ENCODE measurements around the gene GADD45GIP1.
"Not testable (repeated sequence)": the region's sequence is repeated elsewhere in the genome, so short reads cannot be mapped to it uniquely, and the experiment has no call there.

Gene GADD45GIP1

DNA sequence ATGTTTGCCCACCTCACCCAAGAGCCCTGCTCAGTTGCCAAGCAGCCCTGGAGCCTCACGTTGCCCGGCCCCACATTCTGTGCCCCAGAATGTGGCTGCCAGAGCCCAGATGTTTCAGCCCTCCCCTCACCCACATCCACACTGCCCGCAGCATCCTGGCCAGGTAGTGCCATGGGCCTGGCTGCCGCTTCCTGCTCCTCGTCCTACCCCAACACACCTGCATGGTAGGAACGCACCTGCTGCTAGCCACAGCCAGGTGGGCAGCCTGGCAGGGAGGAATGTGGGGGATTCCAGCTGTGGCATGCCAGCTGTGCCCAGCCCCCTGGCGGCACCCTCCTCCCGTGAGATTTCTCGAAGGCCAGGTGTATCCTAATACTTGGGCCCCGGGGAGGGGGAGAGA is 30.8 kb upstream of the GADD45GIP1 start:
- DNase-seq (ENCODE audit: low read depth): no peak

DNA sequence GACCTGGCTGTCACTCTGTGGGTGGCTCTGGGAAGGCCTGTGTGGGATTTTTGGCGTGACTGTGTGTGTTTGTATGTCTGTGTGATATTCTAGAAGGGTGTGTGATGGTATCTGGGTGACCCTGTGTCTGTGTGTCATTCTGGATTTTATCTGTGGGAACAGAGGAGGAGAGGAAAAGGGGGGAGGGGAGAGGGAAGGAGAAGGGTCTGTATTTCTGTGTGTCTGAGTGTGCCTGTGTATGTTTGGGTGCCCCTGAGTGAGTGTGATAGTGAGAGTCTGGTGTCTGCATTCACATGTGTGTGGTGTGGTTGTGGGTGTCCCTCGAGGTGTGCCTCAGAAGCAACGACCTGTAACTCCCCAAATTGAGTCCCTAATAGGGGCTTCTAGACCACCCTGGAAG is 30.2 kb upstream of the GADD45GIP1 start:
- DNase-seq (ENCODE audit: low read depth): no peak

DNA sequence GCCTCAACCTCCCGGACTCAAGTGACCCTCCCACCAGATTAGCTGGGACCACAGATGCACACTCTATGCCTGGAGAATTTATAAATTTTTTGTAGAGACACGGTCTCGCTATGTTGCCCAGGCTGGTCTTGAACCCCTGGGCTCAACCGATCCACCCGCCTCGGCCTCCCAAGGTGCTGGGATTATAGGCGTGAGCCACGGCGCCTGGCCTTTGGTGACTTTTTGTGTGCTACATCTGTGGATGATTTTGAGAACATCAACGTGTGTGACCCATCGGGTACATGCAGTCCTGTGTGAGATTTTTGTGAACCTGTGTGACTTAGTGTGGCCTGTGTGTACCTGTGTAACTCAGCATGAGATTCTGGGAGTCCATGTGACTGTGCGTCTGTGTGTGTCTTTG is 29.7 kb upstream of the GADD45GIP1 start:
- DNase-seq (ENCODE audit: low read depth): no peak

DNA sequence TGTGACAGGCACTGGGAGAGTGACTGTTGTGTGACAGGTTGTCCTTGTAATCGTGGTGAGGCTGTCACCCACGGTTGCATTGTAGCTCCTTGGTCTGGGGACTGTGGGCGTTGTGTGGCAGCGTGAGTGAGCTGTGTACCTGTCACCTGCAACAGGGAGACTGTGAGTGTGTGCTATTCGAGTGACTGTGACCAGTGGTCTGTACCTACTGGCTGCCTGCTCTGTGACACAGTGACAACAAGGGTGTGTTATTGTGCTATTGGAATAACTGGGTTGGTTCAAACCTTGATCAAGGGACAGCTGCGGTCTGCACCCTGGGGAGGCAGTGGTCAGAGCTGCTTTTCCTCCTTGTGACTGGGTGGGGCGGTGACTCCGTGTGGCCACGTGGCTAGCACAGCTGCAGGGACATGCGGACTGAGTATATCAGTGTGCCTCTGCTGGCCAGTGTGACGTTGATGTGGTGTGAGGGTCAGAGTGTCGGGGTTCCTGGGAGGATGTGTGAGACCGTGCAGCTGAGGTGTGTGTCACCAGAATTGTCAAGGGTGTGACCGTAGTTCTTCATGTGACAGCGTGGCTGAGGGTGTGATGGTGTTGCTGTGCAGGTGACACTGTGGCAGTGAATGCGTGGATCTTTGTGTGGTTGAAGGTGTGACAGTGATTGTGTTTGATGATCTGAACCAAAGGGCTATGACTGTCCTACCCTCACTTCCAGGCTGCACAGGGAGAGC is 28.2 kb upstream of the GADD45GIP1 start:
- no peak for DNase-seq (ENCODE audit: low read depth)

DNA sequence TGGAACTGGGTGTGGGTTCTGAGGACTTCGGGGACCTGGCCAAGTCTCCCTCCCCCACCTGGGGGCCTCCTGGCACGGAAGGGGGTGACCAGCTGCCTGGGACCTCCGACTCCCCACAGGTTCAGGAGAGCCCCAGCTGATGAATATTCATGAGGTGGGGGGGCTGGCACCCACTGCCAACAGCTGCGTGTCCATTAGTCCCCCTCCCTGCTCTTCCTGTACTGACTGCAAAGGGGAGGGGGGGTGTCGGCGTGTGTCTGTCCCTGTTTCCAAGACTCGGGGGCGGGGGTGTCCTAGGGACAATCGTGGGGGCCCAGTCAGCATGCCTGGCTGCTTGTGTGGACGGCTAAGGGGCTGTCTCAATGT is 27.6 kb upstream of the GADD45GIP1 start:
- no peak for DNase-seq (ENCODE audit: low read depth)

DNA sequence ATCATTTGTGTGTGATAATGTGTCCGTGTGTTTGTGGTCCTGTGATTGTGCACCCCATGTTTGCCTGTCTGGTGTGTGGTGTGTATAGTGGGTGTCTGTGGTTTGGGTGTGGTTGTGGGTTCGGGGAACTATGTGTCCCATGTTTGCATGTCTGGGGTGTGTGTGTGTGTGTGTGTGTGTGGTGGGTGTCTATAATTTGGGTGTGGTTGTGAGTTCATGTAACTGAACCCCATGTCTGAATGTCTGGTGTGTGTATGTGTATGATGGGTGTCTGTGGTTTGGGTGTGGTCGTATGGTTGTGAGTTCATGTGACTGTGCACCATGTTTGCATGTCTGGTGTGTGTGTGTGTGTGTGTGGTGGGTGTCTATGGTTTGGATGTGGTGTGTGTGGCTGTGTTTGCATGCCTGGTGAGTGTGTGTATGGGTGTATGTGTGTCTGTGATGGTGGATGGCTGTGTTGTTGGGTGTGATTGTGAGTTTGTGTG is 27.2 kb upstream of the GADD45GIP1 start:
- DNase-seq (ENCODE audit: low read depth): no peak

DNA sequence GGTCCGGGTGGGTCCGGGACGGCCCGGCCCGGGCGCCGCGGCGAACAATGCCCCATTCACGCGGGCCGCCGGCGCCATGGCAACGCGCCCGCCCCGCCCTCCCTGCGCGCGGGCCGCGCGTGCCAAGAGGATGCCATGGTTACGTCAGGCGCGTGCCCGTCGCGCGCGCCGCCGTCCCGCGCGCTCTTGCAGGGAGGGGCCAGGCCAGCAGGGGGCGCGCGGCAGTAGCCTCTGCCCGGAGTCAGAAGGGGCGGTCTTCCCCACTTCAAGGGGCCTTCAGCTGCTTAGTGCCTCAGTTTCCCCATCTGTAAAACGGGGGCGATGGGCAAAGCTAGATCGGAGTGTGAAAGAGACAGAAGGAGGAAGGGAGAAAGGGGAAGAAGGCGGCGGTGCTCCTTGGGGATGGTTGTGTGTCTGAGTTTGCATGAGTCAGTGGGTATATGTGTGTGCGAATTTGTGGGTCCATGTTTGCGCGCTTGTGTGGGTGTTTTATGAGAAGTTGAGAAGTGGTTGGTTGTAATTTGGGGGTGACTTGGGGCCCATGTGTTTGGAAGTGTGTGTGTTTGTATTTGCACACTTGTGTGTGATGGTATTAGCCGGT is 26.6 kb upstream of the GADD45GIP1 start:
- peak; percentile 57 for DNase-seq (ENCODE audit: low read depth)

DNA sequence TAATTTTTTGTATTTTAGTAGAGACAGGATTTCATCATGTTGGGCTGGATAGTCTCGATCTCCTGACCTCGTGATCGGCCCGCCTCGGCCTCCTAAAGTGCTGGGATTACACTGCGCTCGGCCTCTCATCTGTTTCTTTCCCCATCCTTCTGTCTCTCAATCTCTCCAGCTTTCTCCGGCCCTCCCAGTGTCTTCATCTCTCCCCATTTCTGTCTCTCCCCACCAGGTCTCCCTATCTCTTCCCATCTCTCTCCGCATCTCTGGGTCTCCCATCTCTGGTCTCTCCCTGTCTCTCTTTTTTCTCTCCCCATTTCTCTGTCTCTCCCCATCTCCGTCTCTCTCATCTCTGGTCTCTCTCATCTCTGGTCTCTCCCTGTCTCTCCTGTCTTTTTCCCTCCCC is 26.1 kb upstream of the GADD45GIP1 start:
- no peak for DNase-seq (ENCODE audit: low read depth)

DNA sequence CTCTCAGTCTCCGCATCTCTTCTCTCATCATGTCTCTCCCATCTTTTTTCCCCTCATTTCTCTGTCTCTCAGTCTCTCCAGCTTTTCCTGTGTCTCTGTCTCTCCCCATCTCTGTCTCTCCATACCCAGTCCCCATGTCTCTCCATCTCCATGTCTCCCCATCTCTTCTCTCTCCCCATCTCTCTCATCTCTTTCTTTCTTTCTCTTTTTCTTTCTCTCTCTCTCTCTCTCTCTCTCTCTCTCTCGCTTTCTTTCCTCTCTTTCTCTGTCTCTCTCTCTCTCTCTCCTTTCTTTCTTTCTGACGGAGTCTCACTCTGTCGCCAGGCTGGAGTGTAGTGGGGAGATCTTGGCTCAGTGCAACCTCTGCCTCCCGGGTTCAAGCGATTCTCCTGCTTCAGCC is 25.6 kb upstream of the GADD45GIP1 start:
- DNase-seq (ENCODE audit: low read depth): no peak

DNA sequence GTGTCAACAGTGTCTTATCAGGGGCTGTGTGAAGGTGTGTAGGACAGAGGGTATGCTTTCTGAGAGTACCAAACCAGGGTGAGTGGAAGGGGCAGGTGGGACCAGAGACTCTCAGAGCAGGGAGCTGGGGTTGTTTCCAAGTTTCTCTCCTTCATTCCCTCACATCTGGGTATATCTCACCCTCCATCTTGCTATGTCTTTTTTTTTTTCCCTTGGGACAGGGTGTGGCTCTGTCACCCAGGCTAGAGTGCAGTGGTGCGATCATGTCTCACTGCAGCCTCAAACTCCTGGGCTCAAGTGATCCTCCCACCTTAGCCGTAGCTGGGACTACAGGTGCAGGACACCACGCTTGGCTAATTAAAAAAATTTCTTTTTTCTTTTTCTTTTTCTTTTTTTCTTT is 23.0 kb upstream of the GADD45GIP1 start:
- no peak for DNase-seq (ENCODE audit: low read depth)

DNA sequence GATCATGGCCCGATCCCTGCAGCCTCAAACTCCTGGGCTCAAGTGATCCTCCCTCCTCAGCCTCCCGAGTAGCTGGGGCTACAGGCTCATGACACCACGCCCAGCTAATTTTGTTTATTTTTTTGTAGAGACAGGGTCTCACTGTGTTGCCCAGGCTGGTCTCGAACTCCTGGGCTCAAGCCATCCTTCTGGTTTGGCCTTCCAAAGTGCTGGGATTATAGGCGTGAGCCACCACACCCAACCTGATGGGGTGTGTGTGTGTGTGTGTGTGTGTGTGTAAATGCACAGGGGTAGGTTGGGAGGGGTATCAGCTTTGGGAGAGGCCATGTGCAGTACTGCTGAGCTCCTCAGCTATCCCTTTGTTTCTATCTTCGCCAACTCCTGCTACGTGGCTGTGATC is 19.1 kb upstream of the GADD45GIP1 start:
- DNase-seq (ENCODE audit: low read depth): not testable (repeated sequence)

DNA sequence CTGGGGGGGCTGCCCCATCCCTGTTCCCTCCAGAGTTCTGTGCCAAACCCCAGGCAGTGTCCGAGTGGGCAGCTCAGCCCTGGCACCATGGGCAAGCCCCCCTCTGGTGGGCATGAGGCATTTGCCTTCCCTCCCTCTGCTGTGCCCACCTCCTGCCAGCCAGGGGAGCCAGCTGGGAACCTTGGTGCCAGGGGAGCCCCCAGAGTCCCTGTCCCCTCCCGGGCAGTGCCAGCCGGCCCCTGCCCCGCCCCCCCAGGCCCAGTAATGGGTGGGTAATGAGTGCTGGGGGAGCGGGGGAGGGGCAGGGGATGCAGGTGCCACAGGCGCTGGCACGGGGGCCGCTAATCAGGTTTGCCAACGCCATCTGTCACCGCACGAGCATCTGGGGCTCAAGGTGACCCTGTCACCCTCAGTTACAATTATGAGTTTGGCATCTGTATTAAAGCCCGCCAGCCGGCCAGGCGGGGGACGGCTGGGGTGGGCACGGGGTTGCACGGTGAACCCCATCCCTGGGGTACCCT is 18.3 kb upstream of the GADD45GIP1 start:
- no peak for DNase-seq (ENCODE audit: low read depth)

DNA sequence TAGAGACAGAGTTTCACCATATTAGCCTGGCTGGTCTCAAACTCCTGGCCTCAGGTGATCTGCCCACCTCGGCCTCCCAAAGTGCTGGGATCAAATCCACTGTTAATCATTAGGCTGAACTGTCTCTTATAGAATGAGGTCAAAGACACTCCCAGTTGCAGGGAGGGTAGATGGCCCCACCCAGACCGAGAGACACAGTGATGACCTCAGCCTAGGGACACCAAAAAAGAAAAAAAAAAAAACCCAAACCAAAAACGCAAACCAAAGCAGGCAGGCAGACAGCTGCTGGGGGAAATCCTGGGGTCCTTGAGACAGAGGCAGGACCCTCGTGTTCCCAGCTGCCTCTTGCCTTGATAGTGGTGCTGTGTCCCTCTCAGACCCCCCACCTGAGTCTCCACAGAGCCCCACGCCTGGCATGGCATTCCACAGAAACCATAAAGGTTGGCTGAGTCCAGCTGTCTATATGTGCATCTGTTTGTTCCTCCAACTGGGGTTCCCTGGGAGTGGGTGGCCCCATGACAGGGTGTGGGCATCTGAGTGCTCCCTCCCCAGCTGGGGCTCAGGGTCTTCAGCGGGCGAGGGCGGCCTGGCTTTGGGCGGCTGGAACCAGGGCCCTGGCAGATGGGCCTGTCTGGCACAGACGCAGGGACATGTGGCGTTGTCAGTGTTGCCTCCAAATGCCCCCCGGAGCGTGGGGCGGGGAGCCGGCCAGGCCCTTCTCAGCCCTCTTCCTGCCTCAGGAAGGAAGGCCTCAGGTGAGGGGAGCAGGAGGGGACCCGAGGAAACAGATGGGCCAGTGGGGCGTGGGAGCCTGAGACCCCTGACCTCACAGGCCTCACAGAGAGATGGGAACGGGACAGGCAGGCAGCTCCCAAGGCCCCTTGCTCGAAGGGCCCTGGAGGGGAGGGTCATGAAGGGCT is 17.5 kb upstream of the GADD45GIP1 start:
- DNase-seq (ENCODE audit: low read depth): no peak

DNA sequence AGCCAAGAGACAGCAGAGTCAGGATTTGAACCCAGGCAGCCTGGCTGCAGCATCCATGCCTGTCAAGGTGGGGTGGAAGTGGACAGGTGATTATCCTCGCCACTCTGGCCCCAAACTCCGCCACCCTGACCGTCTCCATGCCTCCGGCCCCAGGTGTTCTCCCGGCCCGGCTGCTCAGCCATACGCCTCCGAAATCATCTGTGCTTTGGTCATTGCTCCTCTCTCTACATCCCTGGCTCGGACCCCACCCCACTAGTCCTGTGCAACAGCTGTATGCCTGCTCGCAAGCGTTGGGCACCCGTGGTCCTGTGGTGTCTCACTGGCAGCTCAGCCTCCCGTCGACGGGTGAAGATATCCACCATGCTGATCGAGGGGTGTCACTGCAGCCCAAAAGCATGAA is 16.2 kb upstream of the GADD45GIP1 start:
- no peak for DNase-seq (ENCODE audit: low read depth)

DNA sequence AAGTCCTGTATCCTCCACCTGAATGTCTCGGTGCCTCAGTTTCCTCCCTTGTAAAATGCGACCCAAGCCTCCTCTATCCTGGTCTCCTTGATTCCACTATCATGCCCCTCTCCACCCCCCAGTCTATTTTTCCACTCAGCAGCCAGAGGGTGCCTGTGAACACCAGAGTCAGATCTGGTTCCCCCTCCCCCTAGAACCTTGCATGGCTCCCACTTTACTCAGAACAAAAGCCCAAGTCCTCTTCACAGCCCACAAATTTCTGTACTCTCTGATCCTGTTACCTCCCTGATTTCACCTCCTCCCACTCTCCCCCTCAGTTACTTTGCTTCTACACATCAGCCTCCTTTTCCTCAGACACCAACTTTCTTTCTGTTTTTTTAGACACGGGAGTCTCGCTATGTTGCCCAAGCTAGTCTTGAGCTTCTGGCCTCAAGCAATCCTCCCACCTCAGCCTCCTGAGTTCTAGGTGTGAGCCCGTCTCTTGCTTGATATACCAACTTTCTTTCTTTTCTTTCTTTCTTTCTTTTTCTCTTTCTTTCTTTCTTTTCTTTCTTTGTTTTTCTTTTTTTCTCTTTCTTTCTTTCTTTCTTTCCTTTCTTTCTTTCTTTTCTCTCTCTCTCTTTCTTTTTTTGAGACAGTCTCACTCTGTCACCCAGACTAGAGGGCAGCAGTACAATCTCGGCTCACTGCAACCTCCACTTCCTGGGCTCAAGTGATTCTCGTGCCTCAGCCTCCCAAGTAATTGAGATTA is 13.2 kb upstream of the GADD45GIP1 start:
- no peak for DNase-seq (ENCODE audit: low read depth)

DNA sequence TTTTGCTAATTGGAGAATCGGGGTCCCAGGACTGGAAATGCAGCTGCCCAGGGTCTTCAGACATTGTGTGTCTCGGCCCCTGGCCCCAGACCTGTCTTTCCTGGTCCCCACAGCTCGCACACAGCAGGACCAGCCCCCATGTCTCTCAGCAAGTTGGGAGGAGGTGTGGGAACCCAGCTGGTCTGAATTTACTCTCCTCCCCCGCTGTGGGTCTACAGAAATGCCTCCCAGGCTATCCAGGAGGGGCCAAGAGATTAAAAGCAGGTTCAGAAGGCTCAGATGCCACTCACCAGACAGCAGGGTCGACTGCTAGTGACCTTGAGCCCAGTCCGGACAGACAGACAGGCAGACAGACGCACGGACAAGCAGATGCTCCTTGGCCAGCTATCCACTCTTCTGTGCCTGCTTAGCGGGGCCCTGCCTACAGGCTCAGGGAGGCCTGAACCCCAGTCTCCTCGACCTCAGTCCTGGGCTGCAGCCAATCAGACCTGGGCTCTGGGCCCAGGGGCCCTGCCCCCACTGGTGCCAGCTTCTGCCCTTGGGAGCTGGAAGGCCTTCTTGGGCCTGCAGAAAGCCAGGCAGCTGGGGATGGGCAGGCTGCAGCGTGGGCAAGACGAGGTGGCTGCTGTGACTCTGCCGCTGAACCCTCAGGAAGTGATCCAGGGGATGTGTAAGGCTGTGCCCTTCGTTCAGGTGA is 12.4 kb upstream of the GADD45GIP1 start, which contains the start of gene DAND5:
TSS of gene DAND5 (plus strand) at position 285 of the 697 bp plus-strand sequence. CDS start at position 370, 85 bp downstream.
- peak; percentile 15 for DNase-seq (ENCODE audit: low read depth)

DNA sequence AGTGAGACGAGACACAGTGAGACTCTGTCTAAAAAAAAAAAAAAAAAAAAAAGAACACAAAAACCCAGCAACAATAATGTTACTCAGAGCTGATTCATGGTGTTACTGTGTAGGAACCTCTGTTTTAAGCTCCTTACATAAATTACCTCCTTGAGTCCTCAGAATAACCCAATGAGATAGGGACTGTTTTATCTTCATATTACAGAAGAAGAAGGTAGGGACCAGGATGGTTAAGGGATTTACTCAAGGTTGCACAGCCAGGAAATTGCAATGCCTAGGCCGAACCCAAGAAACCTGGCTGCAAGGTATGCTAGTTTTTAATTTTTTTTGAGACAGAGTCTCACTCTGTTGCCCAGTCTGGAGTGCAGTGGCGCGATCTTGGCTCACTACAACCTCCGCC is 10.9 kb upstream of the GADD45GIP1 start:
- peak; percentile 65 for DNase-seq (ENCODE audit: low read depth)

DNA sequence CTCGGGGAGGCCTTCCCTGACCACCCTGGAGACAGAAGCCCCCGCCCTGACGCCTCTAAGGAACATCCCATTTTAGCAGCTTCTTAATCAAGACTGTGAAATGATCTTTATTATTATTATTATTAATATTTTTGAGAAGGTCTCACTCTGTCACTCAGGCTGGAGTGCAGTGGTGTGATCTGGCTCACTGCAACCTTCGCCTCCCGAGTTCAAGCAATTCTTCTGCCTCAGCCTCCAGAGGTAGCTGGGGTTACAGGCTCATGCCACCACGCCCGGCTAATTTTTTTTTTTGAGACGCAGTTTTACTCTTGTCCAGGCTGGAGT is 8.8 kb upstream of the GADD45GIP1 start:
- no peak for DNase-seq (ENCODE audit: low read depth)

DNA sequence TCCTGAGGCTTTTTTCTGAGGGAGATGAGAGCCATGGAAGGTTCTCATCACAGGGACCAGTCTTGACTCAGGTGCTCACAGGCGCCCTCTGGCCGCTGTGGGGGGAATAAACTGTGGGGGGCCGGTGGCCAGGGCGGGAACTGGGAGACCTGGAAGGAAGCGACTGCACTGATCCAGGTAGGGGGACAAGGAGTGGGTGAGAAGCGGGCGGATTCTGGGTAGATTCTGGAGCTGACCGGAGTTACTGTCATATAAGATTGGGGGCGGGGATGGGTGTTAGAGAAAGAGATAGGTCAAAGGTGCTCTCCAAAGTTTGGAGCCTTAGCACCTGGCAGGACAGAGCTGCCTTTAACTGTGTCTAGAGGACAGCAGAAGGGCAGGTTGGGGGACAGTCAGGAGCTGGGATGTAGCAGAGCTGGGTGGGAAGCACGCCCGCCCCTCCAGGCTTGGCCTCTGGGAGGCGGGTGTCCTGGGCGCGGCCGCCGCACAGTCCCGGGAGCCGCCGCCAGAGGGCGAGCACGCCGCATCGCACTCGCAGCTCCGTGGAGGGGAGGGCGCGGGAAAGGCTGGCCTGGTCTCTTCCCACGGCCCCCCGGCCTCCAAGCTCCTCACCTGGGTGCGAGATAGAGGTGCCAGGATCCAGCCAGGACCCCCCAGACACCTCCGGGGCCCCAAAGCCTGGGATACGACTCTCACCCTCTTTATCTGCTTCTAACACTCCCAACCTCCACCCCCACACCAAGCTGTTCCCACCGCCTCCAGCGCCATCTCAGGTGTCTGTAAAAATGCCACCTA is 8.2 kb upstream of the GADD45GIP1 start:
- DNase-seq (ENCODE audit: low read depth): peak; percentile 49

DNA sequence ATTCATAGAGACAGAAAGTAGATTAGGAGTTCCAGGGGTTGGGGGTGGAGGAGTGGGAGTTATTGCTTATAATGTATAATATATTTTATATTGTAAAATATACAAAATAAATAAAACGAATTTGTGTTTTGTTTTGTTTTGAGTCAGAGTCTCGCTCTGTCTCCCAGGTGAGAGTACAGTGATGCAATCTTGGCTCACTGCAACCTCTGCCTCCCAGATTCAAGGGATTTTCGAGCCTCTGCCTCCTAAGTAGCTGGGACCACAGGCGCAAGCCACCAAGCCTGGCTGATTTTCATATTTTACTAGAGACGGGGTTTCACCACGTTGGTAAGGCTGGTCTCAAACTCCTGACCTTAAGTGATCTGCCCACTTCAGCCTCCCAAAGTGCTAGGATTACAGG is 2.5 kb upstream of the GADD45GIP1 start:
- no peak for DNase-seq (ENCODE audit: low read depth)
